Colonic mucosa (tissue), 4 donors: ENCODE results near the gene CFAP100. TPM values are rescaled to one million over a fixed set of nuclear protein-coding genes. Genes with fewer than 3 reads are reported as not detected.

Experiments used
- DNase-seq: peaks from one replicate; pipeline ENCODE4 v3.0.0-alpha.2; 2020
- H3K27ac ChIP-seq: fragments of 200-600 bp; one replicate; pipeline ENCODE4 v1.8.0; 2021
- H3K27me3 ChIP-seq: fragments of 200-600 bp; one replicate; pipeline ENCODE4 v1.8.0; 2021
- H3K36me3 ChIP-seq: fragments of 200-600 bp; one replicate; pipeline ENCODE4 v1.8.0; 2021
- H3K4me1 ChIP-seq: fragments of 200-600 bp; one replicate; pipeline ENCODE4 v1.8.0; 2021; ENCODE audit warnings: mild to moderate bottlenecking
- H3K4me3 ChIP-seq: fragments of 200-600 bp; one replicate; pipeline ENCODE4 v1.8.0; 2021
- H3K9ac ChIP-seq, 2 donors: one replicate each; pipeline ENCODE4 v1.7.0; 2013; ENCODE audit warnings: control low read depth in 2 of 2, low read depth in 2 of 2, low read length in 2 of 2
- H3K9me3 ChIP-seq: fragments of 200-600 bp; one replicate; pipeline ENCODE4 v1.8.0; 2021
- intact Hi-C: fragments of 100-400 bp; cut with DNase I; formaldehyde crosslinking; loops from one replicate; pipeline ENCODE4 v1.14.1; 2022
- total RNA-seq, 2 donors: library from RNA; stranded (reverse); fragmentation: NEBNext Ultra II Directional in 1 of 2; extraction: Animal tissue kit (Norgen Biotek cat#: 25700) in 1 of 2; gene quantifications; one replicate each; pipeline ENCODE4 v1.2.1, GENCODE V29; 2021
- TF ChIP-seq, protein P1 (sequence below): fragments of 200-600 bp; IDR thresholded peaks from one replicate; pipeline ENCODE4 v1.8.0; 2022; ENCODE audit warnings: antibody characterized with exemption, mild to moderate bottlenecking
- donor health status: healthy.
- donor health status: DM: no; HTN: no; CAD: no.
- donor health status: DM: no; HTN: no; CAD: no.

Gene CFAP100
- total RNA-seq, 2 donors from 2014 or later, result not detected

DNA sequence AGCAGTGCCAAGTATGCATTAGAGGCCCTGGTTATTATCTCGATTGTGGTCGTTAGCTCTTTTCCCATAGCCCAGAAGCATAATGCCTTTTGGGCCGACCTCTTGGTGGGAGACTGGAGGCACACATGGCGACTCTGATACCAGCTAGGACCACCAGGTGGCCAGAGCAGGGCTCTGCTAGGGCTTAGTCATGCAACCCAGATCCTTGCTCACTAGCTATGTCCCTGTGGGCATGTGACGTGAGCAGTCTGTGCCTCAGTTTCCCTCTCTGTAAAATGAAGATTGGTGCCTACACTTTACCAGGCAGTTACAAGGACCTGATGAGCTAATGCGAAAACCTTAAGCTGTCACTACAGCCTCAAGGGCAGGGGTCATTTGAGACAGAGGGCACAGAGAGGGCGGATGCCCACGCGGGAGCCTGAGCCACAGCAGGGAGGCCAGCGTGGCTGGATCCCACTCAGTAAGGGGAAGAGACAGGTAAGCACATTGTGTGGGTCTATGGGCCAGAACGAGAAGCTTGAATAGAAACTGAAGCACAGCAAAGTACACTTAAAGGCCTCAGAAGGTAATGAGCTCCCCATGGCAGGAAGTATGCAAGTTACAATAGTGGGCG is 46.3 kb upstream of the CFAP100 start:
- peak; percentile 5 for DNase-seq
- TF ChIP-seq, protein P1, sequence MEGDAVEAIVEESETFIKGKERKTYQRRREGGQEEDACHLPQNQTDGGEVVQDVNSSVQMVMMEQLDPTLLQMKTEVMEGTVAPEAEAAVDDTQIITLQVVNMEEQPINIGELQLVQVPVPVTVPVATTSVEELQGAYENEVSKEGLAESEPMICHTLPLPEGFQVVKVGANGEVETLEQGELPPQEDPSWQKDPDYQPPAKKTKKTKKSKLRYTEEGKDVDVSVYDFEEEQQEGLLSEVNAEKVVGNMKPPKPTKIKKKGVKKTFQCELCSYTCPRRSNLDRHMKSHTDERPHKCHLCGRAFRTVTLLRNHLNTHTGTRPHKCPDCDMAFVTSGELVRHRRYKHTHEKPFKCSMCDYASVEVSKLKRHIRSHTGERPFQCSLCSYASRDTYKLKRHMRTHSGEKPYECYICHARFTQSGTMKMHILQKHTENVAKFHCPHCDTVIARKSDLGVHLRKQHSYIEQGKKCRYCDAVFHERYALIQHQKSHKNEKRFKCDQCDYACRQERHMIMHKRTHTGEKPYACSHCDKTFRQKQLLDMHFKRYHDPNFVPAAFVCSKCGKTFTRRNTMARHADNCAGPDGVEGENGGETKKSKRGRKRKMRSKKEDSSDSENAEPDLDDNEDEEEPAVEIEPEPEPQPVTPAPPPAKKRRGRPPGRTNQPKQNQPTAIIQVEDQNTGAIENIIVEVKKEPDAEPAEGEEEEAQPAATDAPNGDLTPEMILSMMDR, result no peak
- H3K9me3 ChIP-seq, result no peaks in the 10 kb centered on the region
- no peaks in the 10 kb centered on the region for H3K36me3 ChIP-seq
- H3K27me3 ChIP-seq, result no peaks in the 10 kb centered on the region
- intact Hi-C loops, result no loop called here
- no peak overlapping the region for H3K4me3 ChIP-seq
- no peak overlapping the region for H3K27ac ChIP-seq
- H3K9ac ChIP-seq, result no peak overlapping the region
- no peaks in the 10 kb centered on the region for H3K4me1 ChIP-seq

DNA sequence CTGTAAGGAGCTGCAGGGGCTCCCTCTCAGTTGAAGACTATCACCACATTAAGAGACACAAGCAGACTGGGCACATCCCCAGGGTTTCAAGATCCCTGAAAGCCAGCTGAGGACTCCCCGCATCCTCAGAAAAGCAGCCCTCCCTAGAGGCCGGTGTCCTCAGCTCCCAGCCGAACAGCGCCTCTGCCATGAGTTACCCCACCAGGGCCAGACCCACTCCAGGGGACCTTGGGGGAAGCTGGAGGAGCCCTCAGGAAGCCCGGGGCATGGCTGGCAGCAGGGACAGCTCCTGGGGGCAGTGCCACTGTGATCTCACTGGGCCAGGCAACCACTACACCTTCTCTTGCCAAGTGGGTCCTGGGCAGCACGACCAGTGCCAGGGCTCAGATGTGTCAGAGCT is 45.6 kb upstream of the CFAP100 start:
- no peaks in the 10 kb centered on the region for H3K4me1 ChIP-seq
- DNase-seq, result no peak
- no peaks in the 10 kb centered on the region for H3K36me3 ChIP-seq
- intact Hi-C loops, result no loop called here
- H3K4me3 ChIP-seq, result no peak overlapping the region
- H3K9me3 ChIP-seq, result no peaks in the 10 kb centered on the region
- TF ChIP-seq, protein P1, result no peak
- H3K27me3 ChIP-seq, result no peaks in the 10 kb centered on the region
- H3K9ac ChIP-seq, result no peak overlapping the region
- no peak overlapping the region for H3K27ac ChIP-seq

DNA sequence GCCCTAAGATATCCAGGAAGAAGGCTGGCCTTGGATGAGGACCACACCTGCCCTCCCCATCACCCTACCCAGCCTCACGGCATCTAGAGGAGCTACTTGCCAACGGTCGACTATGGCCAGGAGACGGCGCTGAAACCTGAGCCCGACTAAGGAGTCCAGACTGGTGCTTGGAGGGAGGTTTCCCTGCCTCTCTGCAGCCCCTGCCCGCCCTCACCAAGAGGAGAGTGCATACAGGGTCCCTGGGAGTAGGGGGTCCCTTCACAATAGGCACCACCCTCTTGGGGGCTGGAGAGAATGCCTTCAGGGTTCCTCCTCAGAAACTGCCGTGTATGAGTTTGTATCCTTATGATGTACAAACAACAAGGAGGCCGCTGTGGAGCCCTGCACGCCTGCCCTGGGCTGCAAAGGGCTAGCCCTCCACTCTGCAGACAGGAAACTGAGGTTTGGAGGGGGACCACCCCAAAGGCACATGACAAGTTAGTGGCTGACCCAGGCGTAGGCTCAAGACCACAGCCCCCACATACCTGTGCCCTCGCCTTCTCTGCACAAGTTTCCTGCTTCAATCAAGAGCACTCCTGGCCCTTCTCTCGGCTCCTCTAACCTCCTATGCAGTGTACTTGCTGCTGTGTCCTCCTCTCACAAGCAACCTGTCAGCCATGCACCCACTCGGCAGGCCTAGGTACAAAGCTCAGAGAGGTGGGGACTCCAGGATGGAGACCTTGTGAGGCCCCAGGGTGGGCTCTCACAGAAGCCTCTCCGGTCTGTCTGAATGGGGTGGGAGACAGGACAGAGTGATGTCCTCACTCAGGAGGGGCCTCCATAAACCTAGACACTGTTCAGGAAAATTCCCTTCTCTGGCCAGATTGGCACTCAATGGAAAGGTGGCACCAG is 44.9 kb upstream of the CFAP100 start:
- no peak for DNase-seq
- H3K9ac ChIP-seq, result no peak overlapping the region
- no peaks in the 10 kb centered on the region for H3K9me3 ChIP-seq
- H3K36me3 ChIP-seq, result no peaks in the 10 kb centered on the region
- intact Hi-C loops, result no loop called here
- TF ChIP-seq, protein P1, result no peak
- no peak overlapping the region for H3K4me3 ChIP-seq
- no peaks in the 10 kb centered on the region for H3K4me1 ChIP-seq
- H3K27me3 ChIP-seq, result no peaks in the 10 kb centered on the region
- no peak overlapping the region for H3K27ac ChIP-seq

DNA sequence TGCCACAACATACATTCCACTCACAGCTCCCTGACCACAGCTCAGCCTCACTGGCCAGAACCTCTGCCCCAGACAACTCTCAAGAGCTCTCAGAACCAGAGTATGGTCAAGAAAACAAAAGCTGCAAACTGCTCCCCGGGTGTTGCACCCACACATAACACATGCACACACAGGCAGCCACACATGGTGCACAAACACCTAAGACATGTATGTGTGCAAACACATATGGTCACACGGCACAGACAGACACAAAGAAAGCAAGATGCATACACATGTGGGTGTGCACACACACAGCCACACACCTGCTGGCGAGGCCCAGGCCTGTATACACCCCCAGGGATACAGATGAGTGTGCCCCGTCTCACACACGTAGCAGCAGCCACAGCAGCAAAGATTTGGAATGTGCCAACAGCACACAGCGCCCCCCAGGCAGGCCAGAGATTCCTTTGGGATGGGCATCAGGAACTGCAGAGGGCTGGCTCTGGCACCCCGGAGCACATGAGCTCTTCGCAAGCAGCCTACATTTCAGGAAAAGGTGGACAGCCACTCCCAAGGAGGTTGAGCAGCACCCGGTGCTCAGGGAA is 44.1 kb upstream of the CFAP100 start:
- Histone ChIP-seq H3K4me1 (no peaks in the 10 kb centered on the region), H3K4me3 (no peak overlapping the region), H3K27ac (no peak overlapping the region), H3K9ac (no peak overlapping the region), H3K36me3 (no peaks in the 10 kb centered on the region), H3K9me3 (no peaks in the 10 kb centered on the region), H3K27me3 (no peaks in the 10 kb centered on the region)
- DNase-seq, result no peak
- TF ChIP-seq, protein P1, result no peak
- intact Hi-C loops, result no loop called here

DNA sequence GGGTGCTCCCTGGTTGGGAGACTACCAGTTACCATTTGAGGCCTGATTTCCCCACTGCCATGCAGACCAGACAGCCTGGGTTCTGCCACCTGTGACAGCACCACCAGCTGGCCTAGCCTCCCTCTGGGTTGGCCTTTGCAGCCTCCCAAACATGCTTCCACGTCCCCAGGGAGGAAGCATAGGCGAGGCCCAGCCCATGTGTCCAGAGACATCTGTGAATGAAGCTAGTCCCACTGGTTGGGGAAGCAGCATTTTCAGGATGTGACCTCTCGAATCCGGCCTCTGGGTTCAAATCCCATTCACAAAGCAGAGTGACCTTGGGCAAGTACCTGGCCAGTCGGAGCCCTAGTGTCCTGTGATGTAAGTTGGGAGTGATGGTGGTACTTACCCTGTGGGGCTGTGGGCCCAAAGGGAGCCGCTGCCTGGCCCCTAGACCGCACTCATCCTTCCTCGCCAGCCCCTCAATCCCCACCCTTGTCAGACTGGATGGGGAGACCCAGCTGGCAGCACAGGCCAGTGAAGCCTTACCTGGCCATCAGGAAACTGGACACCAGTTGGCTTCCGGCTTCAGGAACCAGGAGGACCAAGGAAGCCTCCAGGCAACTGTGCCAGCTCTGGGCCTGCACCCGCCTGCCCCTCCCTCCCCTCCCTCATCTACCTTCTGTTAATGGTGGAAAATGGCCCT is 43.5 kb upstream of the CFAP100 start:
- TF ChIP-seq, protein P1, result no peak
- DNase-seq, result no peak
- H3K36me3 ChIP-seq, result no peaks in the 10 kb centered on the region
- no peak overlapping the region for H3K4me3 ChIP-seq
- H3K4me1 ChIP-seq, result peaks cover 4% of the 10 kb centered on the region
- no peak overlapping the region for H3K27ac ChIP-seq
- peaks cover 4% of the 10 kb centered on the region for H3K27me3 ChIP-seq
- intact Hi-C loops, result no loop called here
- no peak overlapping the region for H3K9ac ChIP-seq
- no peaks in the 10 kb centered on the region for H3K9me3 ChIP-seq
